NCI-H524 treated with DMSO at 0.1 percent for 48 hours (cell line): ENCODE measurements around the gene CACNA1A.
"Not testable (repeated sequence)": the region's sequence is repeated elsewhere in the genome, so short reads cannot be mapped to it uniquely, and the experiment has no call there.

ENCODE experiments used
- DNase-seq: peaks from one replicate; lab custom pipeline; 2025; lab: John Stamatoyannopoulos, UW

CACNA1A gene

DNA sequence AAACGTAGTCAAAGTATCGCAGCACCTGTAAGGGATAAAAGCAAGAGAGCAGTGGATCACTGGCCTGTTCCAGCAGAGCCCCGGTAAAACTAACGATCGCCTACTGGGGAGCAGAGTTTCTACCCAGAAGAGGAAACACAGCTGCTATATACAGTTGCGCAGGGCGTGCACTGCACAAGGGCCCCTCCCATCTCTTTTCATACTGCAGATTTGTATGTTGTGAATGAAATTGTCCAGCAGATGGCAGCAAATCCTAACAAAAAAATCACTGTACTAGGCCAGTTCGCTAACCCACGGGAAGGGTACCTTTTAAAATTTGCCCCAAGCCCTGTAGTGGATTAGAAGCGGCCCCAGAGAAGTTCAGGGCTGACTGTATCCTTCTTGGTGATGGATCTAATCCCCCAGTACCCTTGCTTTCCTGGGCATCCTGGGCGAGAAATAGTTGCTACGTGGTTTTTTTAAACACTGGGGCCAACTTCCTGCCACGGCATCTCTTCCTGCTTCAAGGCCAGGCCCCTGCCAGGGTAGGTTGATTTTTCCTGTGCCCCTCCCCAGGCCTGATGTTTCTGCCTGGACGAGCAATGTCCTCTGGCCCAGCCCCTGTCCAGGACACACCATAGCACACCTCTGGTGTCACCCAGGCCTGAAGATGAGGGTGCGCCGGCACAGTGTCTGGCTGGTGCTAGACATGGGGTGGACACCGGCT lies 229.0 kb downstream of the CACNA1A start:
- DNase-seq, result no peak

GRCh38 chr19:13275016-13275722 lies 231.1 kb downstream of the CACNA1A start:
- DNase-seq, result no peak

GRCh38 chr19:13270514-13271105 lies 235.7 kb downstream of the CACNA1A start:
- DNase-seq, result no peak

- DNase-seq, result no peak
Observed at GRCh38 chr19:13269348-13269747, 236.9 kb downstream of the CACNA1A start.

- no peak for DNase-seq
Observed at GRCh38 chr19:13267889-13268288, 238.4 kb downstream of the CACNA1A start.

DNA sequence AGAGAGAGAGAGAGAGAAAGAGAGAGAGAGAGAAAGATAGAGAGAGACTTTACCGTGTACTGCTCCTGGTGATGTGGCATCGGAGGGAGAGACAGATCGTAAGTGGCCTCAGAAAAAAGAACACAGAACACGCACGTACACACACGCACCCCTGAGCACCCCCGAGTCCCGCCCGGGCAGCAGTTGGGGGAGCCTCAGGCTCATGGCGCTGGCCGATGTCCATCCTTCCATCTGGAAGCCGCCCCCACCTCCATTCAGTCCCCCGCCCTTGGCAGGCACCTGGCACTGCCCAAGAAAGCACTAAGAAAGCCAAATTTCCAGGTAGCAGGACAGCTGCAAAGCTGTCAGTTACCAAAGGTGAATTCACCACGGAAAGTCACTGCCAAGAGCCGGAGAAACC lies 239.1 kb downstream of the CACNA1A start:
- DNase-seq, result no peak

- DNase-seq, result peak; percentile 25
Observed at GRCh38 chr19:13262450-13262849, 243.8 kb downstream of the CACNA1A start.

DNA sequence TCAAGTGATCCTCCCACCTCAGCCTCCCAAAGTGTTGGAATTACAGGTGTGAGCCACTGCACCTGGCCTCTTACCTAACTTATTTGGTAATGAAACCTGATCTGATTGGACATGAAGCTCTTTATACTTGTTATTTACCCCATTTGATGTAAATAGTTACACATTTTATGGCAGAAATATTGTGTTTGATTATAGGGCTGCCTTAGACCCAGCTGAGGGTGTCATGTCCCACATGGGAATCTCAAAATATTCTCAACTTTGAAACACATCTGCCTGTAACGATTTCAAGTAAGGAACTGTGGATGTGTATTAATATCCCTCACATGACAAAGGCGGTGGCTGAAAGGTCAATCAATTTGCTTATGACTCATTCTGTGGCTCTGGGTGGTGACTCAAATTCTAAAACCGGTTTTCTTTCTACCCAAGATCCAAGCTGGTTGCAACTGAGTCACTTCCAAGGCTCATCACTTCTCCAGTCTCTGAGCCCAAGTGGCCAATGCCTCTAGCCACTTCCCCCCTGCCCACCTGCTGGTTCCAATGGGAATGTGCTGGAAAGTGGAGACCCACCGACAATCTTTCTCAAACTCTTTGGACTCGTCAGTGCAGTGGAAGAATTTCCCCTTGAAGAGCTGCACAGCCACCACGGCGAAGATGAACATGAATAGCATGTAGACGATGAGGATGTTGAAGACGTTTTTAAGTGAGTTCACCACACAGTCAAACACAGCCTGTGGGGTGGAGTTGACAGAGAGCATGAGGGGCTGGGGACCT lies 245.2 kb downstream of the CACNA1A start:
- no peak for DNase-seq

DNA sequence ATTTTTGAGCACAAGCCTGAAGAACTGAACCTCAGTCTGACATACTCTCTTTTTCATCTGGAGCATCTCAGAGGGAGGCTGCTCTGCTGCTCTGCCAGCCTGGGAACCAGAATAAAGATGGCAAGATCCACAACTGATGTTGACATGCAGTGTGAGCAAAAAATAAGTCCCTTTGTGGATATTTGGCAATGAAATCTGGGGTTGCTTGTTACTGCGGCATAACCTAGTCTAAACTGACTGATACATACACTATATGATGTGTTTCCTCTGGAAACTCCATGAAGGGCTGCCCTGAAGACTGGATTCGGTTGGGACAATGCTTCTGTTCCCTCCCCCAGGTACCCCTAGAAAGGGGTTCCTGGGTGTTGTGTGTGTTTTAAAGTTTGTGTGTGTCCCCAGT lies 249.4 kb downstream of the CACNA1A start:
- DNase-seq, result no peak

GRCh38 chr19:13256398-13256797 lies 249.9 kb downstream of the CACNA1A start:
- DNase-seq, result not testable (repeated sequence)

DNA sequence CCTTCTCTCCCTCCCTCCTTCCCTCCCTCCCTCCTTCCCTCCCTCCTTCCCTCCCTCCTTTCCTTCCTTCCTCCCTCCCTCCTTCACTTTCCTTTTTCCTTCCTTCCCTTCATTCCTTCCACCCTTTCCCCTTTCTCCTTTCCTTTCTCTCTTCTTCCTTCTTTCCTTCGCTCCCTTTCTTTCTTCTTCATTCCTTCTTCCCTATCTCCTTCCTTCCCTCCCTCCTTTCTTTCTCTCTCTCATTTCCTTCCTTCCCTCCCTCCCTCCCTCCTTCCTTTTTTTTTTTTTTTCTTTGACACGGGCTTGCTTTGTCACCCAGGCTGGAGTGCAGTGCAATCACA lies 250.6 kb downstream of the CACNA1A start:
- no peak for DNase-seq

GRCh38 chr19:13255041-13255718 lies 251.1 kb downstream of the CACNA1A start:
- no peak for DNase-seq

GRCh38 chr19:13252569-13253335 lies 253.5 kb downstream of the CACNA1A start:
- DNase-seq, result no peak

- DNase-seq, result no peak
Observed at GRCh38 chr19:13244920-13245319, 261.4 kb downstream of the CACNA1A start.

GRCh38 chr19:13241231-13242104 lies 264.8 kb downstream of the CACNA1A start:
- no peak for DNase-seq

DNA sequence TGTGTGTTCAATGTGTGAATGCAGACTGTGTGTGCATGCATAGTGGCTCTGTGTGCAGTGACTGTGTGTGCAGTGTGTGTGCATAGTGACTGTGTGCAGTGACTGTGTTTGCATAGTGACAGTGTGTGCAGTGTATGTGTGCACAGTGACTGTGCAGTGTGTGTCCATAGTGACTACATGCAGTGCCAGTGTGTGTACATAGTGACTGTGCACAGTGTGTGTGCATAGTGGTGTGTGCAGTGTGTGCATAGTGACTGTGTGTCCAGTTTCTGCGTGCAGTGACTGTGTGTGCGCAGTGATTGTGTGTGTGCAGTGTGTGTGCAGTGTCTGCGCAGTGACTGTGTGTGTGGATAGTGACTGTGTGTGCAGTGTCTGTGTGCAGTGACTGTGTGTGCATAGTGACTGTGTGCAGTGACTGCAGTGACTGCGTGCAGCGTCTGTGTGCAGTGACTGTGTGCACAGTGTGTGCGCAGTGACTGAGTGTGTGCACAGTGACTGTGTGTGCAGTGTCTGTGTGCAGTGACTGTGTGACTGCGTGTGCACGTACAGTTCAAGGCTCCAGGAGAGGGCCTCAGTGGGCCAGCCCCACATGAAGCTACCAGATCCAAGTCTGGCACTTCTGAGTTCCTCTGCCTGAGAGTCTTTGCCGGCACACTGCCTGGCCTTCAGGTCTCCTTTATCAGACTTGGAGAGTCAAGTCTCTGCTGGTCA lies 265.8 kb downstream of the CACNA1A start:
- DNase-seq, result no peak

- no peak for DNase-seq
Observed at GRCh38 chr19:13238891-13239534, 267.3 kb downstream of the CACNA1A start.

- DNase-seq, result peak; percentile 28
Observed at GRCh38 chr19:13234518-13234917, 271.8 kb downstream of the CACNA1A start.

- DNase-seq, result no peak
Observed at GRCh38 chr19:13231663-13232062, 274.6 kb downstream of the CACNA1A start.
